ENCODE results near the gene EIF5A.

The EIF5A gene

DNA sequence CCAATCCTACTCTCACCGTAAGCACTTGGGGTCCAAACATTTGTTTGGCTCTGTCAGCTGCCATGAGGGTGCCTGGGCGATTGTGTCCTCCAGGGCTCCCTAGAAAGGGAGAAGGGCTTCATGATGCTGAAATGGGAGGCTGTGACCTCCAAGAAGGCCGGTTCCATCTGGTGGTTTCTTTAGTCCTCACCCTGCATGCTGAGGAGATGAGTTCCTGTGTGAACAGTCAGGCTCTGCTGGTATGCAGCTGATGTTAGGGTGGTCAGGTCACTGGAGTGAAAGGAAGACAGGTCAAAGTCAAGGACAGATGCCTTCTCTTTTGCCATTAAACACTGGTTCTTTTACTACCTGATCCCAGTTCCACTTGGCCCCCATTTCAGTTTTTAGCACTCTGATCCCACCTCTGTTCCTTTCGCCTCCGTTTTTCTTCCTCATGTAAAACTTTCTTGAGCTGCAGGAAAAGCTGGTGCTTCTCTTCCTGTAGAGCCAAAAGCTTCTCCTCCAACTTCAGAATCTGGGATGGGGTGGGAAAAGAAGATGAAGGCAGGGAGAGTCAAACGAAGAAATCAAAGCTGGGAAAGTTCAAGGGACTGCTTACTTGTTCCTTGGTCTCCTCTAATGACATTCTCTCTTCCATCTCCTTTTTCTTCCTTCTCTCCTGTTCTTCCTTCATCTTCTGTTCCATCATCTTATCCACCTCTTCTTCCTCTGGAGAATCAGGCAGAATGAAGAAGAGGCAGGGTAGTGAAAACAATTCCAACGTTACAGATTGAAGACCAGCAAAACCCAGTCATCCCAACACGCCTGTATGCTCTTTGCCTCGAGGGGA, 6.7 kb downstream of the EIF5A start:
- no peak for DNase-seq

DNA sequence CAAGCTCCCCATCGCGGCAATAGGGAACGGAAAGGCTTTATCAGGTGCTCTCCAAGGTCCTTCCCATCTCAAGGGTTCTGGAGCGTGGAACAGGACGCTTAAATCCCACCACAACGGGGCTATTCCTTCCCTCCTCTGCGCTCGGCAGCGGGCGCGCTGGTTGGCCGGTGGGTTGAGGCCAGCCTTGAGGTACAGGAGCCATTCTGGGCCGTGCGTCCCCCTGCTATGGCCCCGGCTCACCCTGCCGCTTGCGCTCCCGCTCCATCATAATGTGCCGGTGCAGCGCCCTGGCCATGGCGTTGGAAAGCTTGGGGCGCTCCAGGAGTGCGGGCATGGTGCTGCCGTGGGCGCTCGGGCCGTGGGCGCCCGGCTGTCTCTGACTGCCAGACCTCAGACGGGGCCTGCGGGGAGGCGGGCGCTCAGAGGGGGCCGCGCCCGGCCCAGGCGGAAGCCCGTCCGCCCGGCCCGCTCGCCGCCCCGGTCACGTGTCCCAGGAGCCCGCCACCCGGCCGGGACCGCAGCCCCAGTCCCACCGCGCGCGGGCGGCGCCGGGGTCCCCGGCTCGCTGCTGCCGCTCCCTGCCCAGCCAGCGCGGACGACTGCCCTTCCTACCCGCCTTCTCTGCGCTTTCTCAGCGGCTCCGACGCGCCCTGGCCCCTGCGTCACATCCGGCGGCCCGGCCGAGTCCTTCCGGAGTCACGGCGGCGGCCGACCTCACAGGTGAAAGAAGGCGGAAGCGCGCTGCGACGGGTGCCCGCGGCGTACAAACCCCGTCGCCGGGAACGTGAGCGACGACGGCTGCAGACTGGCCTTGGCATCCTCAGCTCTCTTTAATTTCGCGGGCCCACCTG, 7.5 kb downstream of the EIF5A start, which contains the start of gene GPS2:
Gene GPS2 (minus strand): TSS at position 642 of the 851 bp plus-strand sequence. CDS start 308 bp downstream, at position 334.
- peak; percentile 96 for DNase-seq

GRCh38 chr17:7315570-7316235, 8.3 kb downstream of the EIF5A start:
- no peak for DNase-seq

GRCh38 chr17:7317161-7317803, 9.9 kb downstream of the EIF5A start:
- no peak for DNase-seq

DNA sequence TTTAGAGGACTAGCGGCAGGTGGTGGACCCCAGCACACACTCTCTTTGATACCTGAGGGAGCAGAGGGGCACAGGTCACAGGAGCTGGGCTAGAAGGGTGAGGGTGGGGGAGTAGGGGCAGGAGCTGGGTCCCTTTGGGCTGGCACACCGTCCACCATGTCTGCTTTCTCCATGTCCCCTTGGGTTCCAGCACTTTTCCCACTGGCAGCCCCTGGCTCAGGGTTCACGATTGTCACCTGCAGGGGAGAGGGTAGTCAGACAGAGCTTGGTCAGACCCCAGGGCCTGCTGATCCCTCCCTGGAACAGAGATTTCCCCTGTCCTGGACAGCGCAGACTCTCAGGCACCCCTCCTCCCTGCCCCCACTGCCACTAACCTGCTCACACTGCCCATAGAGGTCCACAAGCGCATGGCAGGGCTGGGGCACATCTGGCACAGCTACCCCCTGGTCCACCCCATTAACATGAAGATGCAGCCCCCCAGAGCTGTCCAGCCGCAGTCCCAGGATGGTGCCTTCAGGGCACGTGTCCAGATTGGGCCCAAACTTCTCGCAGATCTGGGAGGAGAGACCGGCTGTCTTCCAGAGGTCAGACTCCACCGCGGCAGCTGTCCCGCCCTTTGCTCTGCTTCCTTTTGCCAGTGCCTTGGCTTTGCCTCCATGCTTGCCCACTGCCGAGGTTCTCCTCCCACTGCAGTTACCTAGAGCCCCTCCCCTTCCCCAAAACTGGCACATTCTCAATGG, 10.9 kb downstream of the EIF5A start:
- no peak for DNase-seq

DNA sequence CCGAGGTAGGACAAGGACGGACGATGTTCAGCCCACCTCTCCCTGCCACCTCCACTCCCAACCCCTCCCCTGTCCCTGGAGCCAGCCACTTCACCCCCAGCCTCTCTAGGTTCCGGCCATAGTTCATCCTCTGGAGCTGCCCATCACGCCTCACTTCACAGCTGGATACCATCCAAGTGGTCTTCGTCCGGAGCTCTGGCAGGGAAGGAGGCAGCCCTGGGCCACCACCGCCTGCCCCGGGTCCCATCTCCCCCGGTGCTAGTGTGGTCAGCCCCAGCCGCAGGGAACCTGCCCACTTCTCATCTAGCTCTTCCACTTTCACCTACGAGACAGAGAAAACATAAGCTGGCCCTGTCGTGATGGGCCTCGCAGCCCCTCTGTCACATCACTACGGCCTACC, 14.0 kb downstream of the EIF5A start:
- no peak for DNase-seq

DNA sequence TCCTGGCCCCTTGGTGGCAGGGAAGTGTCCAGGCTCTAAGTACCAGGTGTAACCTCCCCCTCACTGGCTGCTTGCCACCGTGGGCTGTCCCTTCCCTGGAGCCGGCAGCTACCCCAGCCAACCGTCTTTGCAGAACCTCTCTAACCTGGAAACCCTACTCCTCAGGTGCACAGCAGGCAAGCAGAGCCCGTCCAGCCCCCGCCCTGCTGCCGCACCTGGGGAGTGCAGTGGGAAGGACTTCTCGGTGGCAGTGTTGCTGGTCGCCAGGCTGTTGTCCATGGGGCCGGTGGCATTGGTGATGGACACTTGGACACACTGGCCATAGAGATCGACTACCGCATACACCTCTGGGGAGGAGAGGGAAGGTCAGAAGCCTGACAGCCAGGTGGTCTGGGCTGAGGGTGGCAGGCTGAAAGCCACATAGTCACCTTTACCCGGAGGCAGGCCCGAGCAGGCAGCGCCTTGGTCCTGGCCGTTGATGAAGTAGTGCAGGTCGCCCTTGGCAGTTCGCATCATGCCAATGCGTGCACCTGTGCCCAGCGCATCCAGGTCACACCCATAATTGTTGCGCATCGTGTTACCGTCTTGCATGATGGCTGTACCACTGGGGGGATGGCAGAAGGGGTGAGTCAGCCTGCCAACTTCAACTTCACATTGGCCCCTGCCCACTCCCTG, 15.2 kb downstream of the EIF5A start:
- no peak for DNase-seq

DNA sequence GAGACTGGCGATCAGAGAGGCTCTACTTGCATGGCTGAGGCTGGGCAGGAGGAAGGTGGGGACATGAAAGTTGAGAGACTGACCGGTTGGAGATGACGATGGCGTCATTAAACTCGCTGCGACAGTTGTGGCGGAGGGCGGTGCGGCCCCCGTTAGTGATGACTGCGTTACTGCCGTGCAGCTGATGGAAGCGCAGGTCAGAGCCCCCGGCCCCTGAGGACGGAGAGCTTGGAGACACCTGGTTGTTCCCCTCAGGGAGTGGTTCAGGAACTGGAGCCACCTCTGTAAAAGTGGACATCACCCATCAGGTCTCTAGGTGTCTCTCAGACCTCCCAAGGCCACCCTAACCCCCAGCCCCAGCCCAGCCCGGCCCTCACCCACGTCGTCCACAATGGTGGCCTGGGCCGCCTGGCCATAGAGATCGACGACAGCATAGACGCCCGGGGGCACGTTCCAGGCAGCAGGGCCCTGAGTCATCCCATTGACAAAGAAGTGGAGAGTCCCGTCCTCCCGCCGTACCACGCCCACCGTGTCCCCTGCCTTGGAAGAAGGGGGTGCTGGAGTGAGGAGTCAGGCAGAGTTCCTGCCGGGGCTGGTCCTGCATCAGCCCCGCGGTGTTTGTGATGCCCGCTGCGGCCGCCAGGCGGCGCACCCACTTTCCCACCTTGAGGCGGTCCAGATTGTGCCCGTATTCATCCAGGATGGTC, 16.5 kb downstream of the EIF5A start:
- peak; percentile 67 for DNase-seq

GRCh38 chr17:7324438-7324779, 17.0 kb downstream of the EIF5A start:
- DNase-seq: no peak

DNA sequence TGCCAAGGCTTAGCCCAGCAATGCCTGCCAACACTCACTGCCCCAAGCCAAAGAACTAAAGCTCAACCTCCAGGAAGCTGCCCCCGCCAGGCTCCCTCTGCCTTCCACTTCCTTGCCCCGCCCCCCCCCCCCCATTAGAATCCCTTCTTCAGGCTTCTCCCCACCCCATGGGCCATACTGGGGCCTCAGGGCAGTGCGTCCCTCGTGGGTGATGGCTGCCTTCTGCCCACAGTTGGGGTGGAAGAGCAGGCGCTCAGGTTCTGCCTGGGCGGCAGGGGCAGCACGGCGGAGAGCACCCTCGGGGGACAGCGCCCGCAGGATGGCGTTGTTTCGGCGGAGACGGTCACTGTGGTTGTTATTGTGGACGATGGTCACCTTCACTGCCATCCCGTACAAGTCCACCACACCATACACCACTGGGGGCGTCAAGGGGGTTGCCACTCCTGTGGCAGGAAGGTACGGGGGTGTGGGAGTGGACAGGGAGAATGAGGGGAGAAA, 17.7 kb downstream of the EIF5A start:
- DNase-seq: no peak

- no peak for DNase-seq
Measured at GRCh38 chr17:7326186-7326585, 18.8 kb downstream of the EIF5A start.

GRCh38 chr17:7327056-7327455, 19.6 kb downstream of the EIF5A start:
- DNase-seq: no peak

DNA sequence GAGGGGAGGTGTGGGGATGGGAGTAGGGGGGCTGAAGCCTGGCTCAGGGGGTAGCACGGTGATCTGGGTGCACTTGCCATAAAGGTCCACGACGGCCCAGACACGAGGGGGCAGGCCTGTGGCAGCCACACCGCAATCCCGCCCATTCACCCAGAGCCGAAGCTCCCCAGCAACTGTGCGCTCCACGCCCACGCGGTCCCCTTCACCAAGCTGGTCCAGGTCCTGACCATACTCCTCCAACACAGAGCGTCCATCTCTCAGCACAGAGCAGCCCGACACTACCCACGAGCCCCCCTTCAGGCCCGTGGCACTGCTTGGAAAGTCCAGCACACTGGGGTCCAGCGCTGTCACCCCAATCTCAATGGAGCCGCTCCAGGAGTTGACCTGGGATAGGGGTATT, 20.1 kb downstream of the EIF5A start:
- no peak for DNase-seq

- no peak for DNase-seq
Measured at GRCh38 chr17:7328009-7328408, 20.6 kb downstream of the EIF5A start.

DNA sequence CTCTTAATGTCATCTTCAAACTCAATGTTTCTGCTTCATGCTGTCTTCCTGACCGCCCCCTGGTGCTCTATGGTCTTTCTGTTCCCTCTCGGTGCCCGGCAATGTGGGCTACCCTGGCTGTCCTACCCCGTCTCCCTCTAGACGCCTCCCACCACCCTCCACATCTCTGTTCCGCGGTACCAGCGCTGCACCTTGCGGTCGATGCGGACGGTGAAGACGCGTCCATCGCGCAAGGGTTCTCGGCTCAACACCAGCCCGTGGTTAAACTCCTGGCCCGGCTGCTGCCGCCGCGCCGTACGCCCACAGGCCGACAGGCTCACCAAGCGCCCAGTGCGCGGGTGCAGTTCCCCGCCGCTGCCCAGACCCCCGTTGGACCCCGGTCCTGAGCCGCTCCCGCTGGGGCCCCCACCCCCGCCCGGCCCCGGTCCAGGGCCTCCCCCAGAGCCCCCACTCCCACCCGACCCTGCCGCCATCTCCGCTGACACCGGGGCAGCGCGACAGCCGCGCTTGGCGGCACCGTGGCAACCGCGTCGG, 21.5 kb downstream of the EIF5A start, which contains the start of gene NEURL4:
Gene NEURL4 (minus strand): TSS at position 496 of the 534 bp plus-strand sequence. CDS start 23 bp downstream, at position 473.
- DNase-seq: no peak

GRCh38 chr17:7329374-7329996, 22.1 kb downstream of the EIF5A start:
- peak; percentile 98 for DNase-seq

DNA sequence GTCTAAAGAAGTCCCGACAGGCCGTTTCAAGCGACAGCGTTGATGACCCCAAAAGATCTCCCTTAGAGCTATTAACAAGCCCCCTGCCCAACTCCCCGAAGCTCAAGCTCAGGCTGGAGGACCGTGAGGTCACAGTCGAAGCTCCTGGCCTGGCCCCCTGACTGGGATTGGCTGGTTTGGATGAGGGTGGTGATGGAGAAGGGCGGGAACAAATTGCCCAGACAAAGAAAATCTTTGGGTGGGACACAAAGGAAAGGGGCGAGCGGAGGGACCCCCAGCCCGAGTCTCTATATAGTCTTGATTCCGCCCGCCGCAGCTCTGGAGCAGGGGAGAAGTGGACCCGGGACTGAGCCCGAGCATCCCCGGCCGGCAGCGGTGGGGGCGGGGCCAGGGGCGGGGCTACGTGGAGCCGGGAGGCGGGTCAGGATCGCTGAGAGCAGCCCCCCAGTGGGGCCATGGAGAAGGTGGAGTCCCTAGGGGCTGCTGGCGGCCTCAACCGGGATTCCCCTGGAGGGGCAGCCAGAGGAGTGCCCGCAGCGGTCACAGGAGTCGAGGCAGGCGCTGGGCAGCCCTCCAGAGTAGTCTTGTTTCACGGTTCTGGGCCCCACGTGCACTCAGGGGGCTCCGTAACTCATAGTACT, 22.7 kb downstream of the EIF5A start:
- DNase-seq: peak; percentile 90

- DNase-seq: no peak
Measured at GRCh38 chr17:7330638-7331015, 23.2 kb downstream of the EIF5A start.

DNA sequence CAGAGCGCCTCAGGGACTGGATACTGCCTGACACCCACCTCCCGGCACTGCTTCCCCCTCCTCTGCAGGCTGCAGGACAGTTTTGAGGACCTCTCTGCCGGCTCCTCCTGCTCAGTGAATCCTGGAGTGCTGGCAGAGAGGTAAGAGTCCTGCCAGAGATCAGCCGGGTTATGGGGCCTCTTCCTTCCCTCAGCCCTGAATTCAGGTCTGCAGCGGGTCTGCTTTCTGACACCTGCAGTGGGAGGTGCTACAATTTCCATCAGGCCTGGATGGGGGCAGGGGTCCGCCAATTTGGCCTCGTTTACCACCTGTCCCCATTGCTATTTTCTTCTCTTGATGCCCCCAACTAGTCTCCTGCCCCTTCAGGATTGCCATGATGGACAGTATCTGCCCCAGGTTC, 24.7 kb downstream of the EIF5A start:
- no peak for DNase-seq

Measured in right forelimb (tissue), 1 donor.